H1 (cell line): Measurements from ENCODE around the gene LCORL. TPM values are rescaled to one million over a fixed set of nuclear protein-coding genes. Genes with fewer than 3 reads are reported as not detected.

Source experiments
- CTCF ChIA-PET: fragments of 300-600 bp; sonication (Branson Sonifier 250); formaldehyde crosslinking; loops from one replicate; lab custom pipeline; 2021; ENCODE audit not compliant: partially characterized antibody; lab: Charles Lee
- POLR2A ChIA-PET: fragments of 300-600 bp; sonication (Branson Sonifier 250); formaldehyde crosslinking; loops from one replicate; lab custom pipeline; 2021; ENCODE audit warnings: inconsistent platforms; ENCODE audit not compliant: partially characterized antibody; lab: Charles Lee
- DNase-seq, 2 experiments: peaks; one replicate each; pipeline versions ENCODE4 v3.0.0 to v3.0.0-alpha.2; 2010 to 2022; ENCODE audit warnings: low spot score in 2 of 2, low read depth in 1 of 2, mixed read lengths in 1 of 2
- FAIRE-seq: peaks from 2 replicates; lab custom pipeline; 2011; peaks lifted over from hg19 to GRCh38; lab: Jason Lieb, UNC
- H2AFZ ChIP-seq: 2 replicates; pipeline ENCODE4 v1.8.1; 2012; ENCODE audit warnings: low read length, inconsistent platforms
- H2AK5ac ChIP-seq: 2 replicates; pipeline ENCODE4 v1.6.1; 2013; ENCODE audit warnings: low read depth, low read length
- H2BK120ac ChIP-seq: replicated peaks from 2 replicates; pipeline ENCODE3; 2013; ENCODE audit warnings: low read depth, low read length, inconsistent platforms
- H2BK12ac ChIP-seq: 2 replicates; pipeline ENCODE4 v1.6.1; 2013; ENCODE audit warnings: low read depth, low read length
- H2BK15ac ChIP-seq: 2 replicates; pipeline ENCODE4 v1.6.1; 2013; ENCODE audit warnings: low read length
- H2BK20ac ChIP-seq: 2 replicates; pipeline ENCODE4 v1.6.1; 2013; ENCODE audit warnings: low read length
- H2BK5ac ChIP-seq: 2 replicates; pipeline ENCODE4 v1.6.1; 2013; ENCODE audit warnings: low read depth, low read length
- H3K14ac ChIP-seq: 2 replicates; pipeline ENCODE4 v1.6.1; 2013; ENCODE audit warnings: inconsistent platforms; ENCODE audit not compliant: insufficient read length
- H3K18ac ChIP-seq: 2 replicates; pipeline ENCODE4 v1.6.1; 2013; ENCODE audit warnings: low read length; ENCODE audit errors: extremely low read depth
- H3K23ac ChIP-seq: 2 replicates; pipeline ENCODE4 v1.6.1; 2013; ENCODE audit warnings: inconsistent platforms; ENCODE audit not compliant: insufficient read length
- H3K23me2 ChIP-seq: 2 replicates; pipeline ENCODE4 v1.6.1; 2013; ENCODE audit warnings: low read depth, low read length
- H3K27ac ChIP-seq: 2 replicates; pipeline ENCODE4 v1.6.1; 2011; ENCODE audit warnings: low read depth, low read length, inconsistent platforms
- H3K27me3 ChIP-seq, 4 experiments: replicated peaks in 1 of 4; 1 replicate in 1 of 4; 2 replicates in 3 of 4; pipeline versions ENCODE4 v1.6.1 to v1.8.1; 2011 to 2013; ENCODE audit warnings: low read length in 3 of 4, mild to moderate bottlenecking in 3 of 4, inconsistent platforms in 2 of 4, mixed read lengths in 2 of 4, moderate library complexity in 1 of 4; ENCODE audit not compliant: control insufficient read depth in 3 of 4, insufficient read depth in 3 of 4; ENCODE audit errors: extremely low read depth in 1 of 4
- H3K36me3 ChIP-seq, 4 experiments: 2 replicates each; pipeline versions ENCODE4 v1.6.1 to v1.8.1; 2011 to 2013; ENCODE audit warnings: mild to moderate bottlenecking in 4 of 4, low read length in 3 of 4, moderate library complexity in 2 of 4, control low read depth in 1 of 4, inconsistent platforms in 1 of 4; ENCODE audit not compliant: insufficient read depth in 4 of 4, control insufficient read depth in 2 of 4
- H3K4ac ChIP-seq: replicated peaks from 2 replicates; pipeline ENCODE3; 2013; ENCODE audit warnings: low read length, low read depth, mixed read lengths, inconsistent platforms; ENCODE audit not compliant: insufficient read length
- H3K4me1 ChIP-seq, 4 experiments: replicated peaks in 1 of 4; 1 replicate in 1 of 4; 2 replicates in 3 of 4; pipeline versions ENCODE4 v1.6.1 to v1.8.1; 2011 to 2013; ENCODE audit warnings: low read length in 3 of 4, inconsistent platforms in 2 of 4, mixed read lengths in 1 of 4; ENCODE audit not compliant: insufficient read depth in 4 of 4, control insufficient read depth in 3 of 4
- H3K4me2 ChIP-seq, 2 experiments: 2 replicates each; pipeline versions ENCODE4 v1.6.1 to v1.8.1; 2011 to 2013; ENCODE audit warnings: low read depth in 2 of 2, low read length in 2 of 2, control low read depth in 1 of 2, inconsistent platforms in 1 of 2, mild to moderate bottlenecking in 1 of 2; ENCODE audit not compliant: insufficient read depth in 1 of 2
- H3K4me3 ChIP-seq, 4 experiments: fragments of 200-600, 300-600 bp in 1 of 4; sonication (generic), shearing (Covaris generic), sonication (Bioruptor Twin) in 1 of 4; 2 replicates each; pipeline versions ENCODE4 v1.5.1 to v1.8.1; 2011 to 2016; ENCODE audit warnings: low read length in 4 of 4, low read depth in 3 of 4, control low read depth in 2 of 4, inconsistent platforms in 2 of 4, mild to moderate bottlenecking in 2 of 4, mixed read lengths in 1 of 4, moderate library complexity in 1 of 4; ENCODE audit not compliant: insufficient read depth in 2 of 4; ENCODE audit errors: extremely low read depth in 1 of 4
- H3K56ac ChIP-seq: replicated peaks from 2 replicates; pipeline ENCODE3; 2013; ENCODE audit warnings: low read depth, mild to moderate bottlenecking, mixed read lengths, low read length, inconsistent platforms; ENCODE audit not compliant: insufficient read length
- H3K79me1 ChIP-seq: 2 replicates; pipeline ENCODE4 v1.6.1; 2013; ENCODE audit warnings: low read depth, low read length, control low read depth
- H3K79me2 ChIP-seq, 2 experiments: 2 replicates each; pipeline versions ENCODE4 v1.6.1 to v1.8.1; 2012 to 2013; ENCODE audit warnings: low read length in 2 of 2, mild to moderate bottlenecking in 2 of 2, inconsistent platforms in 1 of 2; ENCODE audit not compliant: insufficient read depth in 2 of 2, control insufficient read depth in 1 of 2
- H3K9ac ChIP-seq, 4 experiments: replicated peaks in 1 of 4; 1 replicate in 1 of 4; 2 replicates in 3 of 4; pipeline versions ENCODE4 v1.6.1 to v1.8.1; 2011 to 2013; ENCODE audit warnings: low read depth in 3 of 4, low read length in 3 of 4, control low read depth in 2 of 4, mild to moderate bottlenecking in 2 of 4, moderate library complexity in 2 of 4, inconsistent platforms in 1 of 4; ENCODE audit errors: extremely low read depth in 1 of 4
- H3K9me3 ChIP-seq, 2 experiments: 2 replicates each; pipeline versions ENCODE4 v1.6.1 to v1.8.1; 2012 to 2013; ENCODE audit warnings: mild to moderate bottlenecking in 2 of 2, moderate library complexity in 2 of 2, control low read depth in 1 of 2, inconsistent platforms in 1 of 2, low read depth in 1 of 2, low read length in 1 of 2, mixed read lengths in 1 of 2; ENCODE audit not compliant: insufficient read depth in 2 of 2
- H4K20me1 ChIP-seq, 2 experiments: replicated peaks in 1 of 2; 2 replicates each; pipeline versions ENCODE3 to v1.8.1; 2011 to 2013; ENCODE audit warnings: inconsistent platforms in 2 of 2, low read length in 2 of 2, mild to moderate bottlenecking in 1 of 2; ENCODE audit not compliant: insufficient read depth in 2 of 2, control insufficient read depth in 1 of 2
- H4K5ac ChIP-seq: 2 replicates; pipeline ENCODE4 v1.6.1; 2013; ENCODE audit warnings: low read length, low read depth, mixed read lengths, inconsistent platforms; ENCODE audit not compliant: insufficient read length
- H4K8ac ChIP-seq: 2 replicates; pipeline ENCODE4 v1.8.0; 2013; ENCODE audit warnings: mild to moderate bottlenecking, moderate library complexity, low read length, inconsistent platforms; ENCODE audit not compliant: insufficient read depth; ENCODE audit errors: extremely low read depth
- H4K91ac ChIP-seq: replicated peaks from 2 replicates; pipeline ENCODE3; 2013; ENCODE audit warnings: low read length, mixed read lengths, inconsistent platforms; ENCODE audit not compliant: insufficient read length
- BRCA1 ChIP-seq: IDR thresholded peaks from 2 replicates; pipeline ENCODE4 v1.6.1; 2012; ENCODE audit warnings: low read depth, low read length, improper control_type of control experiment
- CBX5 ChIP-seq: fragments of 300-800, 300-1000 bp; sonication (generic); IDR thresholded peaks from 2 replicates; pipeline ENCODE4 v1.7.1; 2016; ENCODE audit warnings: antibody characterized with exemption, low read length, low read depth
- CBX8 ChIP-seq: fragments of 300-800, 300-1000 bp; sonication (generic); IDR thresholded peaks from 2 replicates; pipeline ENCODE4 v1.7.1; 2016; ENCODE audit warnings: low read depth, low read length, borderline replicate concordance
- CREB1 ChIP-seq: IDR thresholded peaks from 2 replicates; pipeline ENCODE4 v1.6.1; 2012; ENCODE audit warnings: inconsistent platforms
- E2F6 ChIP-seq: IDR thresholded peaks from 2 replicates; pipeline ENCODE4 v1.6.1; 2012; ENCODE audit warnings: inconsistent platforms
- EP300 ChIP-seq, 2 experiments: IDR thresholded peaks; 1 replicate in 1 of 2; 2 replicates in 1 of 2; pipeline ENCODE4 v1.6.1; 2011 to 2012; ENCODE audit warnings: low read depth in 2 of 2, low read length in 2 of 2, mild to moderate bottlenecking in 2 of 2, borderline replicate concordance in 1 of 2, inconsistent platforms in 1 of 2, moderate library complexity in 1 of 2
- JUND ChIP-seq: IDR thresholded peaks from 2 replicates; pipeline ENCODE4 v1.6.1; 2011; ENCODE audit warnings: mild to moderate bottlenecking, improper control_type of control experiment, low read length
- NANOG ChIP-seq: IDR thresholded peaks from 2 replicates; pipeline ENCODE4 v1.6.1; 2011; ENCODE audit warnings: low read length, low read depth, mild to moderate bottlenecking, inconsistent platforms; ENCODE audit not compliant: insufficient read depth, poor library complexity, severe bottlenecking
- POLR2A ChIP-seq, 2 experiments: IDR thresholded peaks; 1 replicate in 1 of 2; 2 replicates in 1 of 2; pipeline ENCODE4 v1.6.1; 2011; ENCODE audit warnings: low read depth in 2 of 2, low read length in 2 of 2, mild to moderate bottlenecking in 2 of 2; ENCODE audit errors: control extremely low read depth in 1 of 2
- POU5F1 ChIP-seq: IDR thresholded peaks from 2 replicates; pipeline ENCODE4 v1.6.1; 2011; ENCODE audit warnings: low read depth, mild to moderate bottlenecking, low read length, moderate library complexity
- RNF2 ChIP-seq: fragments of 200-900, 300-1000 bp; sonication (generic); IDR thresholded peaks from 2 replicates; pipeline ENCODE4 v1.7.1; 2016; ENCODE audit warnings: borderline replicate concordance, low read depth, mild to moderate bottlenecking, antibody characterized with exemption, low read length; ENCODE audit not compliant: poor library complexity, severe bottlenecking; ENCODE audit errors: missing control alignments
- RXRA ChIP-seq: IDR thresholded peaks from 2 replicates; pipeline ENCODE4 v1.6.1; 2011; ENCODE audit warnings: low read depth, mild to moderate bottlenecking, low read length, moderate library complexity; ENCODE audit not compliant: insufficient read depth
- YY1 ChIP-seq: IDR thresholded peaks from 2 replicates; pipeline ENCODE4 v1.6.1; 2011; ENCODE audit warnings: low read depth, mild to moderate bottlenecking, low read length
- ZNF274 ChIP-seq: IDR thresholded peaks from 2 replicates; pipeline ENCODE4 v1.7.0; 2012; ENCODE audit warnings: low read length, borderline replicate concordance; ENCODE audit errors: extremely low read depth
- WGBS, 2 experiments: shearing (Covaris generic) in 1 of 2; methylation state at CpG; one replicate each; pipeline versions ENCODE4 v1.1.6 to v1.1.7; 2013 to 2015; ENCODE audit warnings: low lambda C conversion rate in 2 of 2, mixed read lengths in 2 of 2, inconsistent platforms in 1 of 2, low coverage in 1 of 2, missing lambda C conversion rate in 1 of 2; ENCODE audit not compliant: insufficient replicate concordance in 2 of 2, insufficient coverage in 1 of 2, insufficient read length in 1 of 2; ENCODE audit errors: extremely low coverage in 1 of 2, missing lambda C conversion rate in 1 of 2; 5-methylcytosine and 5-hydroxymethylcytosine counted together
- polyA plus RNA-seq, 7 experiments: library from polyadenylated mRNA; depleted of rRNA in 3 of 7; stranded (reverse) in 5 of 7; unstranded in 2 of 7; fragments of >200 nt in 5 of 7; fragments of 200-250 nt in 2 of 7; gene quantifications; 1 replicate in 5 of 7; 2 replicates in 1 of 7; 4 replicates in 1 of 7; pipeline versions ENCODE4 v1.2.1 to v1.2.3, GENCODE V29; 2011 to 2013; ENCODE audit warnings: missing spikeins in 2 of 7, mixed read lengths in 2 of 7
- total RNA-seq: library from RNA; stranded (reverse); fragmentation: NEBNext Ultra II Directional; extraction: Animal tissue kit (Norgen Biotek cat#: 25700); gene quantifications from 2 replicates; pipeline ENCODE4 v1.2.1, GENCODE V29; 2021

Gene LCORL
- total and polyA plus RNA-seq, 2 of the 8 experiments (the other 6 are each of a cell fraction or from before 2014, with no cell fraction given): 2.2 to 19.2 TPM

DNA sequence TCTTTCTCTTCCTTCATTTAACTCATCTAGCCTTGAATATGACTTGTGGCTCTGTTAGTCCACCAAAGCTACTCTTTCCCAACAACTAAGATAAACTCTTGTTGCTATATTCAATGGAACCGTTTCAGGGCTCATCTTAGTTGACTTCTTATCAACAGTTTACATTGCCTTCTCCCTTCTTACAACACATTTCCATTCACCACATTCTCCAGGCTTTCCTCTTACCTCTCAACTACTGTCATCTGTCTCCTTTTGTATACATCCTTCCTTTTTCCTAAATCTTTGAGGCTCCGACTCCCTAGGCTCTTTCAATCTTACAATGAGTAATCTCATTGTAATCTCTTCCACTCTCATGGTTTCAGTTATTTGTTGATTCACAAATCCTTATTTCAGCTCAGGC, 152.2 kb downstream of the LCORL start:
- Histone ChIP-seq H2BK15ac (no peak overlapping the region), H4K5ac (no peak overlapping the region)
- TF ChIP-seq CBX5 (no peak), JUND (no peak), POU5F1 (no peak), RXRA (no peak), E2F6 (no peak), ZNF274 (no peak), YY1 (no peak), POLR2A (IDR thresholded peaks at IDR 0.05; ENCODE audit: control extremely low read depth in 1 of 2, low read depth in 2 of 2, low read length in 2 of 2) (no peak), EP300 (IDR thresholded peaks at IDR 0.05; ENCODE audit: borderline replicate concordance in 1 of 2, low read depth in 2 of 2, low read length in 2 of 2) (no peak), CBX8 (no peak), RNF2 (no peak), BRCA1 (no peak), CREB1 (no peak), NANOG (no peak)

More for the DNA sequence above, 152.2 kb downstream of the LCORL start:
- Histone ChIP-seq H2BK120ac (no peak overlapping the region), H3K18ac (no peak overlapping the region), H3K9ac (no peak overlapping the region), H4K20me1 (no peaks in the 10 kb centered on the region), H4K8ac (no peak overlapping the region), H3K23me2 (no peaks in the 10 kb centered on the region), H3K27ac (no peak overlapping the region), H3K14ac (no peak overlapping the region), H2AK5ac (no peak overlapping the region), H3K4me1 (no peaks in the 10 kb centered on the region), H3K56ac (peak overlapping the region; percentile 77), H3K79me2 (no peaks in the 10 kb centered on the region), H2BK5ac (no peak overlapping the region), H3K4me2 (no peak overlapping the region), H2BK20ac (no peak overlapping the region), H3K79me1 (no peaks in the 10 kb centered on the region), H4K91ac (no peak overlapping the region), H3K27me3 (no peaks in the 10 kb centered on the region), H2AFZ (no peak overlapping the region), H3K4me3 (no peak overlapping the region), H3K4ac (no peak overlapping the region), H3K36me3 (no peaks in the 10 kb centered on the region), H3K9me3 (no peaks in the 10 kb centered on the region), H3K23ac (no peak overlapping the region), H2BK12ac (no peak overlapping the region)
- POLR2A ChIA-PET: no interaction called here
- WGBS, 2 experiments: 91% methylated on average over 2 of the region's 2 CpGs; no CpG with 5 or more reads in 1 of the 2 experiments
- no peak for DNase-seq
- no peak for FAIRE-seq
- CTCF ChIA-PET: interaction anchor here (1.1 kb wide), 1 partner anchor 397 kb away, joined by 3 read pairs; no protein-coding TSS in a partner anchor
